Stimulated activated naive B cell treated with anti-CD40 and anti-IgM and Interleukin-4, amounts not matched to agents 10 μg/mL and 1 μg/mL and 100 μg/mL, for 72 hours (primary cell): ENCODE measurements around the gene MCM3AP.
A peak's percentile ranks its signal among the peaks of the same experiment; 100 is the strongest.

ENCODE experiments used
- ATAC-seq, 2 donors: fragments of 150-1000 bp; cut with Tn5 transposase; replicated peaks; 2 replicates each; pipeline ENCODE4 v1.10.0; 2021; ENCODE audit warnings: moderate library complexity in 1 of 2
- DNase-seq: peaks from one replicate; pipeline ENCODE4 v3.0.0; 2021
- H3K27ac Mint-ChIP-seq: one replicate; pipeline ENCODE4 v1.8.0; 2022; ENCODE audit warnings: mild to moderate bottlenecking, mixed read lengths
- H3K27me3 Mint-ChIP-seq, 2 donors: one replicate each; pipeline ENCODE4 v1.8.0; 2022; ENCODE audit warnings: mixed read lengths in 2 of 2
- H3K36me3 Mint-ChIP-seq, 2 donors: one replicate each; pipeline ENCODE4 v1.8.0; 2022; ENCODE audit warnings: mixed read lengths in 2 of 2, mild to moderate bottlenecking in 1 of 2
- H3K4me1 Mint-ChIP-seq, 2 donors: one replicate each; pipeline ENCODE4 v1.8.0; 2022; ENCODE audit warnings: mixed read lengths in 2 of 2, mild to moderate bottlenecking in 1 of 2
- H3K4me3 Mint-ChIP-seq, 2 donors: one replicate each; pipeline ENCODE4 v1.8.0; 2022; ENCODE audit warnings: mild to moderate bottlenecking in 2 of 2, mixed read lengths in 2 of 2, moderate library complexity in 1 of 2
- H3K9me3 Mint-ChIP-seq, 2 donors: one replicate each; pipeline ENCODE4 v1.8.0; 2022; ENCODE audit warnings: mixed read lengths in 2 of 2, mild to moderate bottlenecking in 1 of 2

MCM3AP gene

GRCh38 chr21:46273341-46273740, 12.1 kb downstream of the MCM3AP start:
- ATAC-seq, result no peak
- H3K9me3 Mint-ChIP-seq, result no peaks in the 10 kb centered on the region
- no peak overlapping the region for H3K4me3 Mint-ChIP-seq
- no peak for DNase-seq
- no peaks in the 10 kb centered on the region for H3K27me3 Mint-ChIP-seq
- peak overlapping the region; percentile 53 for H3K27ac Mint-ChIP-seq
- peaks cover 29 to 50% of the 10 kb centered on the region in 2 donors for H3K36me3 Mint-ChIP-seq
- H3K4me1 Mint-ChIP-seq, result peaks cover 2 to 5% of the 10 kb centered on the region in 2 donors

GRCh38 chr21:46269466-46269865, 15.9 kb downstream of the MCM3AP start:
- H3K4me1 Mint-ChIP-seq, result peaks cover 6 to 12% of the 10 kb centered on the region in 2 donors
- peaks cover 40 to 72% of the 10 kb centered on the region in 2 donors for H3K36me3 Mint-ChIP-seq
- DNase-seq (no peak), ATAC-seq (no peak)
- H3K9me3 Mint-ChIP-seq, result no peaks in the 10 kb centered on the region
- no peak overlapping the region for H3K27ac Mint-ChIP-seq
- no peak overlapping the region for H3K4me3 Mint-ChIP-seq
- no peaks in the 10 kb centered on the region for H3K27me3 Mint-ChIP-seq

GRCh38 chr21:46268371-46268770, 17.0 kb downstream of the MCM3AP start:
- Mint-ChIP-seq H3K4me3 (no peak overlapping the region), H3K4me1 (peaks cover 3 to 7% of the 10 kb centered on the region in 2 donors), H3K27ac (no peak overlapping the region), H3K9me3 (no peaks in the 10 kb centered on the region), H3K36me3 (peaks cover 38 to 68% of the 10 kb centered on the region in 2 donors), H3K27me3 (no peaks in the 10 kb centered on the region)
- no peak for ATAC-seq
- DNase-seq, result no peak

GRCh38 chr21:46266946-46267345, 18.5 kb downstream of the MCM3AP start:
- Mint-ChIP-seq H3K27me3 (no peaks in the 10 kb centered on the region), H3K4me1 (peaks cover 3 to 7% of the 10 kb centered on the region in 2 donors), H3K27ac (peak overlapping the region; percentile 79), H3K9me3 (no peaks in the 10 kb centered on the region), H3K4me3 (no peak overlapping the region), H3K36me3 (peaks cover 33 to 64% of the 10 kb centered on the region in 2 donors)
- DNase-seq (no peak), ATAC-seq (no peak)

GRCh38 chr21:46265736-46266525, 19.5 kb downstream of the MCM3AP start:
- H3K36me3 Mint-ChIP-seq, result peaks cover 39 to 67% of the 10 kb centered on the region in 2 donors
- H3K4me1 Mint-ChIP-seq, result peaks cover 3 to 7% of the 10 kb centered on the region in 2 donors
- H3K4me3 Mint-ChIP-seq, result no peak overlapping the region
- H3K27me3 Mint-ChIP-seq, result no peaks in the 10 kb centered on the region
- DNase-seq (no peak), ATAC-seq (no peak)
- peak overlapping the region; percentile 25 for H3K27ac Mint-ChIP-seq
- no peaks in the 10 kb centered on the region for H3K9me3 Mint-ChIP-seq

GRCh38 chr21:46264690-46265144, 20.7 kb downstream of the MCM3AP start:
- Mint-ChIP-seq H3K27me3 (no peaks in the 10 kb centered on the region), H3K36me3 (peaks cover 43 to 62% of the 10 kb centered on the region in 2 donors), H3K27ac (no peak overlapping the region), H3K4me3 (no peak overlapping the region), H3K4me1 (peaks cover 3 to 7% of the 10 kb centered on the region in 2 donors), H3K9me3 (no peaks in the 10 kb centered on the region)
- no peak for ATAC-seq
- no peak for DNase-seq

- H3K4me1 Mint-ChIP-seq, result peaks cover 3 to 7% of the 10 kb centered on the region in 2 donors
- H3K4me3 Mint-ChIP-seq, result no peak overlapping the region
- no peak overlapping the region for H3K27ac Mint-ChIP-seq
- peaks cover 43 to 58% of the 10 kb centered on the region in 2 donors for H3K36me3 Mint-ChIP-seq
- no peak for DNase-seq
- no peaks in the 10 kb centered on the region for H3K9me3 Mint-ChIP-seq
- ATAC-seq, result no peak
- H3K27me3 Mint-ChIP-seq, result no peaks in the 10 kb centered on the region
Observed at GRCh38 chr21:46264046-46264689, 21.2 kb downstream of the MCM3AP start.

- H3K27me3 Mint-ChIP-seq, result no peaks in the 10 kb centered on the region
- no peak overlapping the region for H3K4me3 Mint-ChIP-seq
- peaks cover 60 to 64% of the 10 kb centered on the region in 2 donors for H3K36me3 Mint-ChIP-seq
- H3K9me3 Mint-ChIP-seq, result peaks cover 4 to 7% of the 10 kb centered on the region in 2 donors
- H3K27ac Mint-ChIP-seq, result peak overlapping the region; percentile 31
- no peak for DNase-seq
- peaks cover 20 to 39% of the 10 kb centered on the region in 2 donors for H3K4me1 Mint-ChIP-seq
- ATAC-seq, result no peak
Observed at GRCh38 chr21:46256501-46256994, 28.9 kb downstream of the MCM3AP start.

- Mint-ChIP-seq H3K27ac (no peak overlapping the region), H3K4me3 (no peak overlapping the region), H3K27me3 (no peaks in the 10 kb centered on the region), H3K4me1 (peaks cover 20 to 39% of the 10 kb centered on the region in 2 donors), H3K9me3 (peaks cover 4 to 7% of the 10 kb centered on the region in 2 donors), H3K36me3 (peaks cover 54 to 63% of the 10 kb centered on the region in 2 donors)
- DNase-seq (no peak), ATAC-seq (no peak)
Observed at GRCh38 chr21:46255758-46256337, 29.6 kb downstream of the MCM3AP start.

- Mint-ChIP-seq H3K27ac (no peak overlapping the region), H3K4me3 (no peak overlapping the region)
Observed at GRCh38 chr21:46255166-46255565, 30.2 kb downstream of the MCM3AP start.

GRCh38 chr21:46254208-46254975, 31.0 kb downstream of the MCM3AP start:
- H3K9me3 Mint-ChIP-seq, result peaks cover 4 to 7% of the 10 kb centered on the region in 2 donors
- peak overlapping the region; percentile 89 for H3K27ac Mint-ChIP-seq
- peaks cover 25 to 53% of the 10 kb centered on the region in 2 donors for H3K4me1 Mint-ChIP-seq
- H3K27me3 Mint-ChIP-seq, result no peaks in the 10 kb centered on the region
- ATAC-seq, result peak; percentile 81
- DNase-seq, result peak; percentile 61
- peaks cover 61 to 73% of the 10 kb centered on the region in 2 donors for H3K36me3 Mint-ChIP-seq
- H3K4me3 Mint-ChIP-seq, result peak overlapping the region; percentile 61 to 77

More at GRCh38 chr21:46255166-46255565, 30.2 kb downstream of the MCM3AP start:
- H3K27me3 Mint-ChIP-seq, result no peaks in the 10 kb centered on the region
- DNase-seq, result no peak
- peaks cover 54 to 66% of the 10 kb centered on the region in 2 donors for H3K36me3 Mint-ChIP-seq
- peaks cover 21 to 45% of the 10 kb centered on the region in 2 donors for H3K4me1 Mint-ChIP-seq
- H3K9me3 Mint-ChIP-seq, result peaks cover 4 to 7% of the 10 kb centered on the region in 2 donors
- ATAC-seq, result no peak

GRCh38 chr21:46253610-46254124, 31.7 kb downstream of the MCM3AP start:
- Mint-ChIP-seq H3K4me3 (peak overlapping the region; percentile 52 to 77), H3K27me3 (no peaks in the 10 kb centered on the region), H3K27ac (peak overlapping the region; percentile 89), H3K4me1 (peaks cover 27 to 53% of the 10 kb centered on the region in 2 donors), H3K36me3 (peaks cover 58 to 74% of the 10 kb centered on the region in 2 donors), H3K9me3 (peaks cover 4 to 7% of the 10 kb centered on the region in 2 donors)
- DNase-seq (peak; percentile 58), ATAC-seq (peak; percentile 91)

- H3K9me3 Mint-ChIP-seq, result peaks cover 4 to 7% of the 10 kb centered on the region in 2 donors
- H3K27ac Mint-ChIP-seq, result peak overlapping the region; percentile 37
- peaks cover 30 to 53% of the 10 kb centered on the region in 2 donors for H3K4me1 Mint-ChIP-seq
- H3K36me3 Mint-ChIP-seq, result peaks cover 59 to 76% of the 10 kb centered on the region in 2 donors
- ATAC-seq, result no peak
- H3K4me3 Mint-ChIP-seq, result no peak overlapping the region
- no peaks in the 10 kb centered on the region for H3K27me3 Mint-ChIP-seq
- no peak for DNase-seq
Observed at GRCh38 chr21:46252840-46253239, 32.6 kb downstream of the MCM3AP start.
